ENCODE measurements around the gene ZC3HAV1.
A peak's percentile ranks its signal among the peaks of the same experiment; 100 is the strongest.
"Not testable (repeated sequence)": the region's sequence is repeated elsewhere in the genome, so short reads cannot be mapped to it uniquely, and the experiment has no call there.

The ZC3HAV1 gene

DNA sequence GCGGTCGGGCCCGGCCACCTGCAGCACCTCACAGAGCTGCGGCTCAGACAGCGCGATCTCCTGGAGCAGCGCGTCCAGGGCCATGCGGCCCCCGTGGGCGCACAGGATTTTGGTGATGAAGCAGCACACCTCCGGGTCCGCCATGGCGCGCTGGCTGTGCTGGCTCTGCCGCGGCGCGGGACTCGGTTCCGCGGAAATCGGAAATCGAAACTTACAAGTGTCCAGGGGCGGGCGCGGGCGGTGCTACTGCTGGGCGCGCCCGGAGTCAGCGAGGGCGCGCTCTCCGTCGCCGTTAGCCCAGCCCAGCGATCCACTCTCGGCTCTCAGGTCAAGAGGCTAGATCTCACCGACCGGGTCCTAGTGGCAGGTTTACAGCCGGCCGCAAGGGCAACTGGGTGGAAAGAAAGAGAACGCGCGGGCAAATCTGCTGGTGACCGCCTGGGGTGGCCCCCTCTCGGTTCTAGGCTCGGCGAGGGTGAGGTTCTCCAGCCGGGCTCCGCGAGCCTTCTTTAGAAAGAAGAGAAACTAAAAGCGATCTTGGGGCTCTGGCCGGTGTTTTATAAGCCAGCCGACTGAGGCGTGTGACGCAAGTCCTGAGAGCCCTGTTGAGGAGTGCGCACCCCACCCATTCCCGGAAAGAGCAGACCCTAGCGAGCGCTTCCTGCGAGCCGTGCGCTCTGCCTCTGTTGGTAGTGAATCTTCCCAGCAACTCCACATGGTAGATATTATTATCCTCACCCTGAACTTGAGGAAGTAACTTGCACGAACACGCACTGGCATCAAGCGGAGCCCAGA, at the start of gene ZC3HAV1:
Gene ZC3HAV1 (minus strand): TSS at position 533 of the 795 bp plus-strand sequence. CDS start 389 bp downstream, at position 144.
- DNase-seq (ENCODE audit: low read depth), result peak; percentile 83

DNA sequence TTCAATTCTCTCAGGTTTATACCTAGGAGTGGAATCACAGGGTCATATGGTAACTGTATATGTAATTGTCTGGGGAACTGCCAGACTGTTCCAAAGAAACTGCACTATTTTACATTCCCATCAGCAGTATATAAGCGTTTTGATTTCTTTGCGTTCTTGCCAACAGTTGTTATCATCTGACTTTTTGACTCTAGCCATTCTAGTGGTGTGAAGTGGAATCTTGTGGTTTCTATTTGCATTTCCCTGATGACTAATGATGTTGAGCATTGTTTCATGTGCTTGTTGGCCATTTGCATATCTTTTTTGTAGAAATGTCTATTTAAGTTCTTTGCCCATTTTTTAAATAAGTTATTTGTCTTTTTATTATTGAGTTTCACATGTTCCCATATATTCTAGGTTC, 44.3 kb upstream of the ZC3HAV1 start:
- DNase-seq (ENCODE audit: low read depth), result peak; percentile 88

DNA sequence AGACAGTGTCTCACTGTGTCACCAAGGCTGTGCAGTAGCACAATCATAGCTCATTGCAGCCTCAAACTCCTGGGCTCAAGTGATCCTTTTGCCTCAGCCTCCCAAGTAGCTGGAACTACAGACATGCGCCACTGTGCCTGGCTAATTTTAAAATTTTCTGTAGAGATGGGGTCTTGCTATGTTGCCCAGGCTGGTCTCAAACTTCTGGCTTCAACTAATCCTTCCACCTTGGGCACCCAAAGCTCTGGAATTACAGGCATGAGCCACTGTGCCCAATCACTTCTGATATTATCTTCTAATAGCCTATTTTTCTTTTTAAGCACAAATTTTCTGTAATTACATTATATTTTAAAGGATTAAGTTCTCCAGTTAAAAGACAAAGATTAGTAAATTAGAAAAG, 42.6 kb upstream of the ZC3HAV1 start:
- DNase-seq (ENCODE audit: low read depth), result no peak

DNA sequence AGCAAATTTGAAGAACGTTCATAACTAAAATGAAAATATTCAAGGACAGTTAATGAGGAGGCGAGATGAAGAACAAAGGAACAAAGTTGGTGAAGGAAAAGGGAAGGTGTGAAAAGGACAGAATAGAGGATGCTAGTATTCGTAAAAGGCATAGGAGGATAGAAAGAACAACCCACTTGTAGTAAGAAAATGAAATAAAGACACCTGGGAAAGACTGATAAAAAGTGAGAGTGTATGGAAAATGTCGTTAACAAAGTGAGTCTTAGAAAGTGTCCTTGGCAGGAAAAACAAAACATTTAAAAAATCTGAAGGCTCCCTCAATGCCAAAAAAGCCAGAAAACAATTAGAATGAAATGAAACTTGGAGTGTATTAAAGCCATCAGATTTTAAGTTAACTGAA, 29.6 kb upstream of the ZC3HAV1 start:
- DNase-seq (ENCODE audit: low read depth), result no peak

DNA sequence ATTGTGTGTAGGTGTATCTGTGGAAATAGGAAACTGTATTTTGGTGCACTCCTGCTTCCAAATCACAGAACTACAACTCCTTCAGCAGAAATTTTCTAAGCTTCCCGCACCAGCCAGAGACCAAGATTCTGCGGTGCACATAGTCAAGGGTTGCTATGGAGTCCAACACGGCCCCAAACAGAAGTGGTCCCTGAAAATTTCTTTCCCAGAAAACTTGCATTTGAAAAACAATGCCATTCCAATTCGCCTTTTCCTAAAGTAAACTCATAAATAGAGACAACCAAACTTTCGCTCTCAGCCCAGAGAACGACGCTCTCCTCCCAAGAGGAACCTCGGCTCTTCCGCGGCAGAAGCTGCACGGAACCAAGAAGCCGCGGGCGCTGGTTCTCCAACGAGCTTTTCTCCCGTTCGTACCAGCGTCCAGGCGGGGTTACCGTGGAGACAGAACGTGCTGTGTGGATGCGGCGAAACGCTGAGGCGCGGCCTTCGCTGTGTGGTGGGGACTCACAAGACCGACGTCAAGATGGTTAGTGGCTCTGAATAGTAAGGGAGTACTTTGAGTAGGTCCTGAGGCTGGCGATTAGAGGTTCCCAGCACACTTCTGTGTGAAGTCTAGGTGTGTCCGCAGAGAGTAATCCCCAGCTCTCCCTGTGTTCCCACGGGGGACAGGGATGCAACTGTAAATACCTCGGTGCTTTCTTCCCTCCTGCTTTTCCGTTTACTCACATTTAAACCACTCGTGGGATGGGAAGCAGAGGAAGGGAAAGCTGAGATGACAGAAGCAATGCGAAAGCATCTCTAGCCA, 24.0 kb upstream of the ZC3HAV1 start:
- peak; percentile 85 for DNase-seq (ENCODE audit: low read depth)

DNA sequence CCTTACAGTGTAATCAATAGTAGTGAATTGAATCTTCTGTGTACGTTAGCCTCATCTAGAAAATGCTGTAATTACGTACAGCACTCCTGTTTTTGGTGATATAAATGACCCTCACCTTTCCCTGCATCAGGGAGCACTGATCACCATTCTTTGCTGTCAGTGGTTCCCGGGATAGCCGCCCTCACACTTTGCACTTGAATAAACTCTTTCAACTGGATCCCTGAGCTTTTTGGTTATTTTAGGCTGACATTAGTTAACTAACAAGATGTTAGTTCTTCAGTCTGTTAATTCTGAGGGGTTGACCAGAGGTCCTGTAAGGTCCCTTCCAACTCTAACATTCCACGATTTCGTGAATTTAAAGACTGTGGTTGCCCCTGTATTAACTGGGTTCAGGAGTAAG, 23.4 kb upstream of the ZC3HAV1 start:
- DNase-seq (ENCODE audit: low read depth), result no peak

DNA sequence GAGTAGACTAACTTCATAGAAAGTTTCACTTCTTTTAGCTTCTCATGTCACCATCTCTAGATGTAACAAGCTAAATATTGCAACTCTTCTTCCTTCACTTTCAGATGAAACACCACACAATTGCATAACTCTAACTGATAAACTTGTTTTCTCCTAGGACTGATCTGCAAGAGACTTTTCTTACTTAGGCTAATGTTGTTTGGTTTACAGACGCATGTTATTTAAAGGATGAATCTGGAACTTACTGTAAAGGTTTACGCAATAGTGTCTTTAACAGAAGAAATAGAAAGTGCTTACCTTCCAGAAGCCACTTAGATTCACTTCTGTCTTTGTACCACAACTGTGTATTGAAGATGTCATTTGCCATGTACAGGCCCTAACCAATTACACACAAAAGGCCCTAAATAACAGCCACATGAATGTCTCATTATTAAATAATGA, 22.1 kb upstream of the ZC3HAV1 start:
- DNase-seq (ENCODE audit: low read depth), result peak; percentile 43

DNA sequence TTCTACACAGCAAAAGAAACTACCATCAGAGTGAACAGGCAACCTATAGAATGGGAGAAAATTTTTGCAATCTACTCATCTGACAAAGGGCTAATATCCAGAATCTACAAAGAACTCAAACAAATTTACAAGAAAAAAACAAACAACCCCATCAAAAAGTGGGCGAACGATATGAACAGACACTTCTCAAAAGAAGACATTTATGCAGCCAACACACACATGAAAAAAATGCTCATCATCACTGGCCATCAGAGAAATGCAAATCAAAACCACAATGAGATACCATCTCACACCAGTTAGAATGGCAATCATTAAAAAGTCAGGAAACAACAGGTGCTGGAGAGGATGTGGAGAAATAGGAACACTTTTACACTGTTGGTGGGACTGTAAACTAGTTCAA, 20.3 kb upstream of the ZC3HAV1 start:
- not testable (repeated sequence) for DNase-seq (ENCODE audit: low read depth)

DNA sequence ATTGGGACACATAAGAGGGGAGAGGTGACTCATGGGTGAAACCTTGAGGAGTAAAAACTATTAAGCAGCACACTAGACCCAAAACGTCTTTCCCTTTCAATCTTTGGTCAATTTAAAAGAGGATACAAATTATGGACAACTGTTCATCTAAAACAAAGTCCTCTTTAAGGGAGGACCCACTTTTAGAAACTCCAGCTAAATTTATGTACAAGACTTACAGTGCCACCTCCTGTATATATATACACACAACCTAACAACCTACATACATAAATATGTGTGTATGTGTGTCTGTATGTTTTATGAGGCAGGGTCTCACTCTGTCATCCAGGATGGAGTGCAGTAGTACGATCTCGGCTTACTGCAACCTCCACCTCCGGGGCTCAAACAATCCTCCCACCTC, 18.1 kb upstream of the ZC3HAV1 start:
- peak; percentile 6 for DNase-seq (ENCODE audit: low read depth)

DNA sequence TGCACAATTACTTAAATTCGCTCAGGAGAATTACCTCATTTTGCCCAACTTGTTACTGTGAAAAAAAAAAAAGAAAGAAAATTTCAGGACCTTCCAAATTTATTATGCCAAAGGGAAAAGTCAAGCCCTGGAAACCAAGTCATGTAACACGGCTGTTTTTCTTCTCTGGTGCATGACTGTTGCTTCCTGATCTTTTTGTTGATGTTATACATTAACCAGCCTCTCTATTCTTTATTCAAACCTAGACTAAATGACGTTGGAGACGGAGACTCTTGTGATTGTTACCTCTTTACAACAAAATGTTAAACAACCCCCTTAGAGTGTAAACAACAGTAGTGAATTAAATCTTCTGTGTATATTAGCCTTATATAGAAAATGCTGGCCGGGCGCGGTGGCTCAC, 16.1 kb upstream of the ZC3HAV1 start:
- no peak for DNase-seq (ENCODE audit: low read depth)

DNA sequence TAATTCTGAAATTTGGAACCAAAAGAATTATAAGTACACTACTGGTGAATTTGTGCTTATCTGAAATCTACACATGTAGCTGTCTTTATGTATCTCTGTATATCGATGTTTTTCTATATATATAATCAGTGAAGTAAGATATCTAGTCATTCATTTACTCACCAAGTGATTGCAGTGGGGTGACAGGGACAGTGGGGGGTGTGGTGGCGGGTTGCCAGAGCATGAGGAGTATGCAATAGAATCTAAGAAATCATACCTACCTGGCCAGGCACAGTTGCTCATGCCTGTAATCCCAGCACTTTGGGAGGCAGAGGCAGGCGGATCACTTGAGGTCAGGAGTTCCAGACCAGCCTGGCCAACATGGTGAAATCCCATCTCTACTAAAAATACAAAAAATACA, 15.5 kb upstream of the ZC3HAV1 start:
- DNase-seq (ENCODE audit: low read depth), result not testable (repeated sequence)

DNA sequence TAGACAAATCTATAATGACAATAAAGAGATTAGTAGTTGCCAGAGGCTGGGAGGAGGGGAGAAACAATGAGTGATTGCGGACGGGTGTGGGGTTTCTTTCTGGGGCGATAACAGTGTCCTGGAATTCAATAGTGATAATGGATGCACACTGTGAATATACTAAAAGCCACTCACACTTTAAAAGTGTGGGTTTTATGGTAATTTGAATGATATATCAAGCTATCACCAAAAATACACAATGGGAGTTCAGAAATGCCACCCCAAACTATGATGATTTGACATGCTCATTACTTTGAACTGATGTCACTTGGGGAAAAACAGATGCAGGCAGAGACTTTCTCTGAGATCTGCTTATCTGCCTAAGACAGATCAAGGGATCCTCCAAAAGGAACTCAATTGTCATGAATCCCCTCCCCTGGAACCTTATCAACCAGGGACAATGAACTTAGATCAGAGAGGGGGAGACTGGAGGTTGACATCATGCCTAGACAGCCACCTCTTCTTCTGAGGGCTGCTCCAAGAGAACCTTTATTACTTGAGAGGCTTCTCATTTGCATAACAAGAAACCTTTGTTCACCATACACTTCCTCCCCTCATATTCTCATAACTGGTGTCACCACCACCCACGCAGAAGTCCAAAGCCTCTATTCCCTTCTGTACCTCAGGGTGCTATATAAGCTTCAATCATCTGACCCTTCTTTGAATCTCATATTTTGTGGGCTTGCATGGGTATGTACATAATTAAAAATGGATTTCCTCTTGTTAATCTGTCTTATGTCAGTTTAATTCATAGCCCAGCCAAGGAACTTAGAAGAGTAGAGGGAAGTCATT, 14.8 kb upstream of the ZC3HAV1 start:
- no peak for DNase-seq (ENCODE audit: low read depth)

DNA sequence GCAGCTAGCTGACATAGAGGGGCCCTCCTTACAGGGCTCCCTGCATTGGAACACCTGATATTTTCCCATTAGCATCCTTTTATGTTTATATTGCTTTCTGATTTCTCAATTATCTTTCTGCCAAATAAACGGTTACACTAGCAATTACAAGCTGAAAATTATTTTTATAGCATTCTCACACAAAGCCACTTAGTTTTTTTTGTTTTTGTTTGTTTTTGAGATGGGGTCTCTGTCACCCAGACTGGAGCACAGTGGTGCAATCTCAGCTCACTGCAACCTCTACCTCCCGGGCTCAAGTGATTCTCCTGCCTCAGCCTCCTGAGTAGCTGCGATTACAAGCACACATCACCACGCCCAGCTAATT, 9.9 kb upstream of the ZC3HAV1 start:
- DNase-seq (ENCODE audit: low read depth), result no peak

DNA sequence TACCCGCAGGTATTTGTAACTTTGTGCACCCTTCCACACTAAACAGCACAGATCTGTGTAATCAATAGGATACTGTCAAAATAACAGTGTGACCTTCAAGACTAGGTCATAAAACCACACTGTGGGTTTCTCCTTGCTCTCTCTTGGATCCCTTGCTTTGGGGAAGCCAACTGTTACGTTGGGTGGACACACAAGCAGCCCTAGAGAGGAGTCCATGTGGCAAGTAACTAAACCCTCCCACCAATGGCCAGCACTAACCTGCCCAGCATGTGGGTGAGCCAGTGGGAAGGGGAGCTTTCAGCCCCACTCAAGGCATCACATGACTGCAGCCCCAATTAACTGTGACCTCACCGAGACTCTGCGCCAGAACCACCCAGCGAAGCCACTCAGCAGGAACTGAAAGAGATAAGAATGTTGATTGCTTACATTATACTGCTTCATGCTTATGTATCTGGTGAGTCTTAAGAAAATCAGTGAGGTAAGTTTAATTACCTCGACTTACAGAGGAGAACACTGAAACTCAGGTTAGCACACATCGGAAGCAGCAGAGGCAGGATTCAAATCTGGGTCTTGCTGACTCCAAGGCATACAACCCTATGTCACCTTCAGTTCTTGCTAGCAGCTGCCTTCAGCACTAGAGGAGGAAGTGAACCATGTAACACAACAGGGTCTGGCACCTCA, 9.4 kb upstream of the ZC3HAV1 start:
- DNase-seq (ENCODE audit: low read depth), result peak; percentile 7

DNA sequence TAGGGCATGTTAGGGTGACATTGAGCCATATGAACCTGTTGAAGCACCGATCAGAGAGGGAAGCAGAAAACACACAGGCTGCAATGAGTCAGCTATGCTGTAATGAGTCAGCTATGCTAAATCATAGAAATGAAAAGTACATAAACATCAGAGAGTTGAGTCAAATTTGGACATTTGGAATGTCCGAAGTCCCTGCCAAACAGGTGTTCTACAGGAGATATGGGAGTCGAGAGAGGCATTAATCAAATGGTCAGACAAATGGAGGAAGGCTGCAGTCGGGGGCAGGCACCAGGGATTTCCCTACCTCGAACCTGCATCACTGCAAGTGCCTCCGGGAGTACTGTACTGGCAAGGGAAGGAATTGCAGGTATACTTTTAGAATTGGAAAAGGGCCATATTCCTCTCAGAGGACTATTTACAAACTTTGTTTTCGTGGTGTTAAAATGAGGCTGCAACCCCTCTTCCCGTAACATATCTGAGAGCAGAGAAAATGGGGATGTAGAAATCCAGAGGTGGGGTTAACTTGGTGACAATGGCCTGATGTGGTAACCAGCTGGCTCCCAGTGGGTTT, 8.8 kb upstream of the ZC3HAV1 start:
- DNase-seq (ENCODE audit: low read depth), result peak; percentile 70

DNA sequence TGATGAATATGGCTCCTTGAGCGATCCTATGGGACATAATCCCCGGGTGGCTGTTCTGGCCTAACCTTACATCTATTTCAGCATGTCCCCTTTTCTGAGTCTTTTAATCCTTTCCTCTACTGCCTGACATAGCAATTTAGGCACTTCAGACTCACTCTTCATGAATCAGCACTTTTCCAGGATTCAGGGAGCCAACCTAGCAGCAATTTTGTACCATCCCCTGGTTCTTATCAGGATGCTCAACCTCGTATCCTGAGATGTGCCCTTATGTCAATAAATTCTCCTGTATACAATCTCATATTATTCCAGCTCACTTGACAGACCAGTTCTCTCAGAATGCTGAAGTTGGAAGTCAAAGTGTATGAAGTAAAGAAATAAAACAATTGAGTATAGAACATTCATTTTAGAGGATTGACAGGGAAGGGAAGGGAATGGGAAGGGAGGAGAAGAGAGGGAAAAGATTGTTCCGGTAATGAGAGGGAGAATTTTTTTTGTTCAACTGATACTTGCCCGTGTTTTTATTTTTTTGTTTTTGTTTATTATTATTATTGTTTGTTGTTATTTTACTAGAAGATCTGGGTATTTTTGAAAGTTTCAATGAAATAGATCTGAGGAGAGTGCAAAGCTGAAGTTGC, 8.2 kb upstream of the ZC3HAV1 start:
- no peak for DNase-seq (ENCODE audit: low read depth)

DNA sequence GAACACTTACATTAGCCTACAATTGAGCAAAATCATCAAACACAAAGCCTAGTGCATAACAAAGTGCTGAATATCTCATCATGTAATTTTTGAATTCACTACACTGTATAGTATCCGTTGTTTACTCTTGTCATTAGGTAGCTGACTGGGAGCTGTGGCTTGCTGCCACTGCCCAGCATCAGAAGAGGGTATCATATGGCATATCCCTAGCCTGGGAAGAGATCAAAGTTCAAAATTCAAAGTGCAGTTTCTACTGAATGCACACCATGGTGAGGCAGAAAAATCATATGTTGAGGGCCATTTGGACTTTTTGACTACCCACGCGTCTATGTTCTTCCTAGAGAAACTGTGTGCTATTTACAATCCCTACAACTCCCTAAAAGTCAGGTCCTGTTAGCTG, 7.5 kb upstream of the ZC3HAV1 start:
- no peak for DNase-seq (ENCODE audit: low read depth)

DNA sequence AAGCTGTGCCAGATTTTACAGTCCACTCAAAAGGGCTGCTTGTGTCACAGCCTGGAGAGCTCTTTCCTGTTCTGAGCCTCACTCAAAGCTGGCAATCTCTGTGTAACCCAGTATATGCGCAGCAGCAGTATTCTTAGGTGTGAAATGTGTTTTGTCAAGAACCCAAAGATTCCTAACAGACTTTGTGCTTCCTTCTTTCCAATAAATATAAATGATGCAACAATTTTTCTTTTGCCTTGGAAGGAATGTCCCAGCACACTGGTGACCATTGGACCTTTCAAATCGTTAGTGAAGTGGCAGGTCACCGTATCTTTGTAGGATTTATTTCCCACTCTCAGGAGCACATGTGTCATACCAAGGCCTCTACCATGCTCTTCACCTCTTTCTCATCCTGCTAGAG, 5.6 kb upstream of the ZC3HAV1 start:
- DNase-seq (ENCODE audit: low read depth), result no peak

DNA sequence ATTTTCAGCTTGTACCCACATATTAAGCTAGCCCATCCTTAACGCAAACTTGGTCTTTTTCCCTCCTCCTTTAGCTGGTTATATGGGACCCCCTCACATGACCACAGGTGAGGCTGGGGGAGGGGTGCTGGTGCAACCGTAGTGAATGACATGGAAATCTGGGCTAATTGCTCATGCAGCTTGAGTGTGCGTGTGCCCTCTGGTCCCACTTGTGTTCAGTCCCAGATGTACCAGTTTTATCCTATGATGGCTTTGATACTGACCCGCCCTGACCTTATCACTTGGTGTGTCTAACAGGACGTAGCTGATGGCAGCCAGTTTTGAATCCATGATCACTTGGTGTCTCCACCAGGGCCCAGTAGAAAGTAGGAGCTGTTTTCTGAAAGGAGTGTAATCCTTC, 5.1 kb upstream of the ZC3HAV1 start:
- no peak for DNase-seq (ENCODE audit: low read depth)

DNA sequence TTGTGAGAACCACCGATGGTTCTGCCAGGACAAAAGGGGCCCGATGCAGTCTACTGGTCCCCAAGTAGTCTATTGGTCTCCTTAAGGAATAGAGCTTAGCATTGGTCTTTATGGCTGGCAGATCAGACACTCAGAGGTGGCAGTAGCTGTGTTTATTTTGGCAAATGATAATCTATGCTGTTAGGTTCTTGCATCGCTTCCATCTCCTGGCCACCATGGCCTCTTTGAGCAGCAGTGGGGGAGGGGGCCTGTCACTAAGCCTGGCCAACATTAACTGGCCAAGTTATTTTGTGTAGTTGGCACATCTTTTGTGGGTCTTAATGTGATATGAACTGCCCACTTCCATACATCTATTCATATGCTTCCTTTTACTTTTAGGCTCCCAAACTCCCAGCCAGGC, 4.5 kb upstream of the ZC3HAV1 start:
- DNase-seq (ENCODE audit: low read depth), result no peak

DNA sequence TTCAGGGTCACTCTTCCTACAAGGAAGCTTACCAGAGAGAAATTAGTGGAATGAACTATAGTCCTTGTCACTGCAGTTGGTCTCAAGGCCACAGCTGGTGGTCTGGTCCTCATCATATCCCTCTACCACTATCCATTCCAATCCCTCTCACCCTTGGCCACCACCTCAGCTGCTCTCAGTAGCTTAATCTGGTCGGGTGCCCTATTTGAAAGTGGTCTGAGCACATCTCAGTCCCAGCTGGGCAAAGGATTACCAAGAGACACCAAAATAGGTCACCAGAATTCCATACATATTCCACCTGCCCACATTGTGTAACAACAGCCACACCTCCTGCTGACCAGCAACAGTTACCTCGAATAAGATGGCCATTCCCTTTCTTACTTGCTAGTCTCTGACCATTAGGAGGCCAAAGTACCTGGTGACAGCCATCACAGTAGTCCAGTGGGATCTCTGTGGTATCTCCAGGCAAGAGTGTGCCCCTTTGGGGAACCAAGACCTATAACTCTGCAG, 3.3 kb upstream of the ZC3HAV1 start:
- DNase-seq (ENCODE audit: low read depth), result no peak
